ENCODE data around the gene WFDC9.
"Not testable (repeated sequence)": the region's sequence is repeated elsewhere in the genome, so short reads cannot be mapped to it uniquely, and the experiment has no call there.

Gene WFDC9

DNA sequence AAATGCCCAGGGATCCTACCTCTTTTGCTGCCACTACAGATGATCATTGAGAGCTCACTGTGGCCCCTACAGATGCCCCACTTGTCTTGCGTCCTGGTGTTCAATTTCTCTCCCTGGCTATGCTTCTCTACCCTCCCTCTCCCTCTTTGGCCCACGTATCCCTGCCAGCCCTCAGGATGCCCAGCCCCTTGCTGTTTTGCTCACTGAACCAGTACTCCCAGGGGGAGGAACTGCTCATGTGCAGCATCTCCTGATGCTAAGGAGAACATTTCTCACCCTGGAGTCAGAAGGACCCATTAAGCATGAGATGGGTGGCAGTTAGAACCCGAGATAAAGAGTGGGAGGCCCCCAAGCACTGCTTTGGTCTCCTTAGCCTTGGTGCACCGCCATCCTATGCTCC lies at the start of gene WFDC9:
Gene WFDC9, minus strand, starts transcription at position 101 of the 400 bp plus-strand sequence. CDS start 21,103 bp downstream, outside the sequence.
- DNase-seq = no peak

DNA sequence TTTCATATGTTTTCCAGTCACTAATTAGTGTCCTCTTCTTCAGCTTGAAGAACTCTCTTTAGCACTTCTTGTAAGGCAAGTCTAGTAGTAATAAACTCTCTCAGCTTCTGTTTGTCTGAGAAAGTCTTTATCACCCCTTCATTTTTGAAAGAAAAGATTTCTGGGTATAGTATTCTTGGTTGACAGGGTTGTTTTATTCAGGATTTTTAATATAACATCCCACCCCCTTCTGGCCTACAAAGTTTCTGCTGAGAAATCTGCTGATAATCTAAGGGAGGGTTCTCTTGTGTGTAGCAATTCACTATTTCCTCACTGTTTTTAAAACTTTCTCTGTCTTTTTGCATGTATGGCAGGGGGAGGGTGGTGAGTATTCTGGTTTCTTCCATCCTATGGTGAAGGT lies 48.6 kb upstream of the WFDC9 start:
- no peak for DNase-seq

DNA sequence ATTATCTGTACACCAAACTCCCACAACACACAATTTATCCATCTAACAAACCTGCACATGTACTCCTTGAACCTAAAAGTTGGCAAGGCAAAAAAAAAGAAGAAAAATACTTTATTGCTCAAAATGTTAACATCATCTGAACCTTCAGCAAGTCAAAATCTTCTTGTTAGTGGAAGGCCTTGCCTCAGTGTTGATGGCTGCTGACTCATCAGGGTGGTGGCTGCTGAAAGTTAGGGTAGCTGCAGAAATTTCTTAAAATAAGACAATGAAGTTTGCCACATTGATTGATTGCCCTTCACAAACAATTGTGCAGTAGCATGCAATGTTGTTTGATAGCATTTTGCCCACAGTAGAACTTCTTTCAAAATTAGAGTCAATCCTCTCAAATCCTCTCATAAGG lies 41.7 kb upstream of the WFDC9 start:
- no peak for DNase-seq

DNA sequence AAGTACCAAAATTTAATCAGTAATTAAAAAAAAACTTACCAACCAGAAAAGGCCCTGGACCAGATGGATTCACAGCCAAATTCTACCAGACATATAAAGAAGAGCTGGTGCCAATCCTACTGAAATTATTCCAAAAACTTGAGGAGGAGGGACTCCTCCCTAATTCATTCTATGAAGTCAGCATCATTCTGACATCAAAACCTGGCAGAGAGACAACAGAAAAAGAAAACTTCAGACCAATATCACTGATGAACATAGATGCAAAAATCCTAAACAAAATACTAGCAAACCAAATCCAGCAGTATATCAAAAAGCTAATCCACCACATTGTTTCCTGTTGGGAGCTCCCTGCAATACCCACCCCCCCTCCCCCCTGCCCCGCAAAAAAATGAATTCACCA lies 39.1 kb upstream of the WFDC9 start, which contains the start of gene WFDC11:
Gene WFDC11, minus strand, starts transcription at position 101 of the 400 bp plus-strand sequence. CDS start 19,639 bp downstream, outside the sequence.
- DNase-seq = no peak

DNA sequence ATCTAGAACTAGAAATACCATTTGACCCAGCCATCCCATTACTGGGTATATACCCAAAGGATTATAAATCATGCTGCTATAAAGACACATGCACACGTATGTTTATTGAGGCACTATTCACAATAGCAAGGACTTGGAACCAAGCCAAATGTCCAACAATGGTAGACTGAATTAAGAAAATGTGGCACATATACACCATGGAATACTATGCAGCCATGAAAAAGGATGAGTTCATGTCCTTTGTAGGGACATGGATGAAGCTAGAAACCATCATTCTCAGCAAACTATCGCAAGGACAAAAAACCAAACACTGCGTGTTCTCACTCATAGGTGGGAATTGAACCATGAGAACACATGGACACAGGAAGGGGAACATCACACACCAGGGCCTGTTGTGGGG lies 26.0 kb upstream of the WFDC9 start:
- not testable (repeated sequence) for DNase-seq

DNA sequence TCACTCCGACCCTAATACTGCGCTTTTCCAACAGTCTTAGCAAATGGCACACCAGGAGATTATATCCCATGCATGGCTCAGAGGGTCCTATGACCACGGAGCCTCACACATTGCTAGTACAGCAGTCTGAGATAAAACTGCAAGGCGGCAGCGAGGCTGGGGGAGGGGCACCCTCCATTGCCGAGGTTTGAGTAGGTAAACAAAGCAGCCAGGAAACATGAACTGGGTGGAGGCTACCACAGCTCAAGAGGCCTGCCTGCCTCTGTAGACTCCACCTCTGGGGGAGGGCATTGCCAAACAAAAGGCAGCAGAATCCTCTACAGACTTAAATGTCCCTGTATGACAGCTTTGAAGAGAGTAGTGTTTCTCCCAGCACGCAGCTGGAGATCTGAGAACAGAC lies 20.6 kb upstream of the WFDC9 start:
- DNase-seq = not testable (repeated sequence)

DNA sequence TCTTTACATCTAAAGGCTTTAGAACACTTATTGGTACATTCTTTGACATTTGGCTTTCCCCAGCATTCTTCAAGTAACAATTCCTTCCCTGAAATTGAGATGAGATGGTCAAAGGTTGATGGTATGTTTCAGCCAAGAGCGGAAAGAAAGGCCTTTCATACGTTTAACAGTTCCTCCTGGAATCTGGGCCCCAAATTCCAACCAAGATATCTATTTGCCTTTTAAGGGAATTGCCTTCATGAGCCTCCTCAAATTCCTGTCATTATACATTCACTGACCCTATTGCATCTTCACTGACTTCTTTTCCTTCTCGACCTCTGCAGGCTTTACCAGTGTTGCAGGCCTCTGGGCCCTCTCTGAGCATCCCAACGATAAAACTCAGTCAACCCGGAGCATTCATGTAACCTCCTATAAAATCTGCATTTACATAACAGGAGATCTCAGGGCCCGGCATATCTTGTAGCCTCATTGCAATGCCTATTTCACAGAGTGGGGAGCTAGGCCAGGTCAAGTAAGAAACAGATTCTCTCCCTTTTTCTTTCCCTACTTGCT lies 18.3 kb upstream of the WFDC9 start:
- no peak for DNase-seq

DNA sequence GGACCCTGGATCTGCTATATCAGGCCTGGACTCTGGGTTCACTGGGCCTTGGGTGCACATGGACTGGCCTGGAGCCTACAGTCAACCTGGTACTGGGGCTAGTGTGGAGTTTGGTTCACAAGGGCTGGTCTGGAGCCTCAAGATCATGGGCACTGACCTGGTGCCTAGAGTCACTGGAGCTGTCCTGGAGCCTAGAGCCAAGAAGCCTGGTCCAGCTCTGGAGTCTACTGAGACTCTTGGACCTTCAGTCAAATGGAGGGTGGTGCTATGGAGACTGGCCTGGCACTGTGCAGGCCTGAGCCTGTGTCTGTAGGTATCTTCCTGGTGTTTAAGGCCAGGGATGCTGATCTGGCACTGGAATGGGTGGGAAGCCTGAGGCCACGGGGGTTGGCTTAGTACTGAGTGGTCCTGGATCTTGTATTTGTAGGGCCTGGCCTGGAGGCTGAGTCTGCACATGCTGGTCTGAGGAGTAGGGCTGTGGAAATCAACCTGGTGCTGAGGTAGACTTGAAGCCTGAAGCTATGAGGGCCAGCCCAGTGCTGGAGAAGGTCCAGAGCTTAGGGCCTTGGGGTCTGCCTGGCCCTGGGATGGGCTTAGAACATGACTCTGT lies 16.5 kb upstream of the WFDC9 start:
- no peak for DNase-seq

DNA sequence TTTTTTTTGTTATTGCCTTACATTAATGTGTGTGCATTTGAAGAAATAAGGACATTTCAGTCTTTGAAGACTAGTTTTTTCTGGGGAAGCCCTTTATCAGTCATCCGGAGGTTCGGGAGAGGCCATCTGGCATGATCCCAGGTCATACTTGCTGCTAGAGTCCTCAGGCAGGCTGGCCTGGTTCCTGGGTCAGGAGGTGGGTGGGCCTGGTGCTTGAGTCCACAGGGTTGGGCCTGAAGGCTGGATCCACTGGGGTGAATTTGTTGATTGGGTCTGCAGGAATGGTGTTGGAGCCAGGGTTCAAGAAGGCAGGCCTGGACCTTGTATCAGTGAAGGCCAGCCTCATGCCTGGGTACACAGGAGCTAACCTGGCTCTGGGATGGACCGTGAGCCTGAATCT lies 15.8 kb upstream of the WFDC9 start:
- no peak for DNase-seq

DNA sequence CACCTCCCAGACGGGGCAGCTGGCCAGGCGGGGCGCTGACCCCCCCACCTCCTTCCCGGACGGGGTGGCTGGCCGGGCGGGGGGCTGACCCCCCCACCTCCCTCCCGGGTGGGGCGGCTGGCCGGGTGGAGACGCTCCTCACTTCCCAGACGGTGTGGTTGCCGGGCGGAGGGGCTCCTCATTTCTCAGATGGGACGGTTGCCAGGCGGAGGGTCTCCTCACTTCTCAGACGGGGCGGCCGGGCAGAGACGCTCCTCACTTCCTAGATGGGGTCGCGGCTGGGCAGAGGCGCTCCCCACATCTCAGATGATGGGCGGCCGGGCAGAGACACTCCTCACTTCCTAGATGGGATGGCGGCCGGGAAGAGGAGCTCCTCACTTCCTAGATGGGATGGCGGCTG lies 14.8 kb upstream of the WFDC9 start:
- DNase-seq = not testable (repeated sequence)

DNA sequence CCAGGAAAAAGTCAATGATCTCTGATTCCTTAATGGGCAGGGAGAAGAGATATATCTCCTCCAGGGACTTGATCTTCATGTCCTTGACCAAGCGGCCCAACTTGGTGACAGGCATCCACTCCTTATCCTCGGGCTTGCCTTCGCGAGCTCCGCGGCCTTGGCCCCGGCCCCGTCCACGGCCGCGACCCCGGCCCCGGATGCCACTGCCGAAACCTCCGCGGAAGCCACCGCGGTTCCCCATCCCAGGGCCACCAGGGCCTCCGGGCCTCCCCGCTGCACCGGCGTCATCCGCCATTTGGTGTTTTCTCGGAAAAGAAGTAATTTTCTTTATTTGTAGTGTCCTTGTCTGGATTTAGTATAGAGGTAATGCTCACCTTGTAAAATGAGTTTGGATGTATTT lies 10.0 kb upstream of the WFDC9 start:
- DNase-seq = not testable (repeated sequence)

DNA sequence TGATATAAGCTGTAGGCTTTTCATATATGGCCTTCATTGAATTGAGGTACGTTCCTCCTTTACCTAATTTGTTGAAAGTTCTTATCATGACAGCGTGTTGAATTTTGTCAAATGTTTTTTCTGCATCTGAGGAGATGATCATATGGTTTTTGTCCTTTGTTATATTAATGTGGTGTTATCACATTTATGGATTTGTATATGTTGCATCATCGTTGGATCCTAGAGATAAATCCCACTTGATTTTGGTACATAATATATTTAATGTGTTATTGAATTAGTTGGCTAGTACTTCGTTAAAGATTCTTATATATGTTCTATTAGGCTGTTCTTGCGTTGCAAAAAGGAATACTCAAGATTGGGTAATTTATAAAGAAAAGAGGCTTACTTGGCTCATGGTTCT lies 8.6 kb upstream of the WFDC9 start:
- DNase-seq = no peak

DNA sequence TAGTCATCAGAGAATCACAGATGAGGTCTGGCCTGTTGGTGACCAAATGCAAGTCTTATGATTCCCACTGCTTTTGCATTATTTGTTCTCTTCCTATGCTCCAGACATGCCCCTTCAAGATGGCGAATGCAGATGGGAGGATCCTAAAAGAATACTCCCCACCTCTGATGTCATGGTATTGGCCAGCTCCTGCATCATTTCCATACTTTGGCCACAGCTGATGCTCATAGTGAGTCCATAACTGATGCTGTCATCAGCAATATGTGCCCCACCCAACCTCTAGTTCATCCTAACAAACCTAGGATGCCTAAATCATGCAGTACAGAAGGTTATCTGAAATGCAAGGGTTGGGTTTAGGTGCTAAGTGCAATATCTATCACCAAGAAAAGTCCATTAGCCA lies 5.4 kb upstream of the WFDC9 start:
- DNase-seq = no peak

DNA sequence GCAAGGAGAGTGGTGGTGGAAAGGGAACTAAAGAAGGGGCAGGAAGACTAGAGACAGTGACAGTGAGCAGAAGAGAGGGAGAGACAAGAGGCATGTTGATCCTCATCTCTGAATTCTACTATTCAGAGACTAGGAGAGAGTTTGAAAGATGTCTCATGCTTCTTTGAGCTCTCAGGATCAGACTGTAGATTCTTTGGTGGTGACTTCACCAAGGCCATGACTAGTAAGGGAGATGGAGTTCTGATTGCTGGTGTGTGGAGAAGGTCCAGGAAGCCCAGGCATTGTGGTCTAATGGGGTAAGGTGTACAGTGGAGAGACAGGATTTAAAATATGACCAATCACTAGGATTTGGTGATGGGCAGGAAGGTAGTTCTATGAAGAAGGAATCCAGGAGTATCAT lies 713 bp downstream of the WFDC9 start:
- DNase-seq = no peak

DNA sequence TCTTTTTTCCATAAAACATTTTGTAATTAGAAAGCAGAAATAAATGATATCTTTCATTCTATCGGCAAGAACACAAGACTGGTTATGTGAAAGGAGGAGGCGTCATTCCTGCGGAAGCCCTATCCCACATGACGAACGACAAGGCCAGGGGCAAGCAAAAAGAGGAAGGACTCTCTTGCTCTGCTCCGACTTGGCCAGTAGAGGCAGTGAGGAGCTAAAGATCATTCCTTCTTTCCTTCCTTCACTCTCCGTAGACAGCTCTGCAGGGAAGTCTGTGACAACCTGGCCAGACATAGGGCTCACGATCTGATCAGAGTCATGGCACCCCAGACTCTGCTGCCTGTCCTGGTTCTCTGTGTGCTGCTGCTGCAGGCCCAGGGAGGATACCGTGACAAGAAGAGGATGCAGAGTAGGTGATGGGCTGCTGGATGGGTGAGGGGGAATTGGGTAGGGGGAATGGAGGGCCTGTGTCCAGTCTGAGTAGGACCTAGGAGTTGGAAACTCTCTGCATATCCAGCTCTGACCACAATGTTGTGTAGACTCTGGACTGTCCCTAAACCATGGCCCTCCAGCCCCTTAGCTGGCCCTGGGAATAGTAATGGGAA lies 1.5 kb downstream of the WFDC9 start, which contains the start of gene WFDC10A:
Gene WFDC10A, plus strand, starts transcription at position 244 of the 605 bp plus-strand sequence. Its CDS starts 75 bp downstream, at position 319.
- DNase-seq = no peak

DNA sequence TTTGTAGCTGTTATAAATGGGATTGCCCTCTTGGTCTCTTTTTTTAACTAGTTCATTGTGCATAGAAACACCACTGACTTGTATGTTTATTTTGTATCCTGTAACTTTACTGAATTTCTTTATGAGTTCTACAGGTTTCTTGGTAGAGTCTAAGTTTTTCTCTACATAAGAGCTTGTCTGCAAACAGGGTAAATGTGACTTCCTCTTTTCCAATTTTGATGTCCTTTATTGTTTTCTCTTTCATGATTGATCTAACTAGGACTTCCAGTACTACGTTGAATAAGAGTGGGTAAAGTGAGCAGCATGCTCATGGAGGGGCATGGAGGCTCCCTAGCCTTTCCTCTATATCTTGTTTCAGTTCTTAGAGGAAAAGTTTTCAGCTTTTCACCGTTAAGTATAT lies 4.5 kb downstream of the WFDC9 start:
- no peak for DNase-seq

DNA sequence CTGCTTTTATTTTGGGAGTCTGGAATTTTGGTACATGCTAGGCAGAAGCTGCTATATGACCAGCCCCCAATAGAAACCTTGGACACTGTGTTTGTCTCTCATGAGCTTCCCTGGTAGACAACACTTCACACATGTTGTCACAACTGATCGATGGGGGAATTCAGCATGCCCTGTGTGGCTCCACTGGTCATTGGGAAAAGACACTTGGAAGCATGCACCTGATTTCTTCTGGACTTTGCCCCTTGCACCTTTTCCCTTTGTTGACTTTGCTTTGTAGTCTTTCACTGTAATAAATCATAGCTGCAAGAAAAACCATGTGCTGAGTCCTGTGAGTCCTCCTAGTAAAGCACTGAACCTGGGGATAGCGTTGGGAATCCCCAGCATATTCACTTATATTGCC lies 9.5 kb downstream of the WFDC9 start:
- DNase-seq = no peak

DNA sequence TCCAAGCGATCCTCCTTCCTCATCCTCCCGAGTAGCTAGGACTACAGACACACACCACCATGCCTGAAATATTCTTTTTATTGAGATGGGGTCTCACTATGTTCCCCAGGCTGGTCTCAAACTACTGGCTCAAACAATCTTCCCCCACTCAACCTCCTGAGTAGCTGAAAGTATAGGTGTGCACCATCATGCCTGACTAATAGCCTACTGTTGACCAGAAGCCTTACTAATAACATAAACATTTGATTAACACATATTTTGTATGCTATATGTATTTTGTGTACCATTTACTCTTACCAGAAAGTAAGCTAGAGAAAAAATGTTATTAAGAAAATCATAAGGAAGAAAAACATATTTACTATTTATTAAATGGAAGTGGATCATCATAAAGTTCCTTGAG lies 13.5 kb downstream of the WFDC9 start:
- DNase-seq = no peak

DNA sequence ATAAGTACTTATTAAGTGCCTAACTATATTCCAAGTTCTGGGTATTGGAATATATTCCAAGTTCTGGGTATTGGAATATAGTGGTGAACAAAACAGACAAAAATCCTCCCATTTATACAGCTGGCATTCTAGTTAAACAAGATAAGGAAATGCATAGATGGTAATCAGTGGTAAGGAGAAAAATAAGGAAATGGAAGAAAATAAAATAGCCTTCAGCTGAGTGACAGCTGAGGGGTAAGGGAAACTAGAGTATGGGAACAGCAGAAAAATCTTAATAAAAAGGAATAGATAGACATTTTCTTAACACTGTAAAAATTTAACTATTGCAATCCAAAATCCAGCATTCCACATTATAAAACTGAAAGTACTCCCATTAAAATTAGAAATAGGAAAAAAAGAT lies 18.8 kb downstream of the WFDC9 start:
- no peak for DNase-seq

DNA sequence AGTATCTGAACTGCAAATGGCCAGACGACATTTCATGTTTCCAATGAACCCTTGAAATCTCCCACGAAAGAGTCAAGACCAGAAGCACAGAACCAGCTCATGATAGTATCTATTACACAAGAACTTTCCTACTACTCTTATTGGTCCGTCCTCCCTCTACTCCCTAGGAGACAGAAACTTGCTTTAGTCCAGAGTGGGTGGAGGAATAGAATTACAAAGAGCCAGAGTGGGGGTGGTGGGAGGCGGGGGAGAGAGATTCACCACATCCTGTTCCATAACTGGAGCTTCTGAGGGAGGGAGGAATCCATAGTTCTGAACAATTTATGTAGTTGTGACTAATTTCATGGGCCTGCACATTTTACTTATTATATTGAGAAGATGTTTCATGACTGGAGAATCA lies 20.0 kb downstream of the WFDC9 start:
- no peak for DNase-seq

DNA sequence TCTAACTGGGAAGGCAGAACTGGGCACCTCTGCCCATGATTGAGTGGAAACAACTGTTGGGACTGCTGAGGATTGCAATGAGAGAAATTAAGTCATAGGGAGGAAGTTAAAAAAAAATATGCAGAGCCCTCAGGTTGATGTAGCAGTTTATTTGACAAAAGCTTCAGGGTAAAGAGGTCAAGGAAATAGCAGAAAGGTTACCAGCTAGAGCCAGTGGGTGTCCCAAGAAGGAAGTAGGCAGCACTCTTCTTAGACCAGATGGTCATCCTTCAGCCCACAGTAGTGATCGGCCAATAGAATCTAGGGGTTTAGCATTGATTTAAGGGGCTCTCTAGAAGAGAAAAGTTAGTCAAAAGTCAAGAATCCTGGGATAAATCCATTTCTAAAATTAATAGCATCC lies 23.3 kb downstream of the WFDC9 start:
- DNase-seq = no peak

DNA sequence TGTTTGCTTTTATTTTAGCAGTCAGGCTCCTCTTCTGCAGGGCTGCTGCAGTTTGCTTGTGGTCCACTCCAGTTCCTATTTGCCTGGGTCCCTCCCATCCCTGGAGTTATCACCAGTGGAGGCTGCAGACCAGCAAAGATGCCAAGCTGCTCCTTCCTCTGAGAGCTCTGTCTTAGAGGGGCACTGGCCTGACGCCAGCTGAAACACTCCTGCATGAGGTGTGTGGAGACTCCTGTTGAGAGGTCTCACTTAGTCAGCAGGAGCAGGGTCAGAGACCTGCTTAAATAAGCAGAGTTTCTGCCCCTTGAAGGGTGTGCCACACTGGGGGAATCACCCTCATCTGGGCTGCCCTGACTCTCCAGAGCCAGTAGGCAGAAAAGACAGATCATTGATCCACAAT lies 35.8 kb downstream of the WFDC9 start:
- DNase-seq = no peak

DNA sequence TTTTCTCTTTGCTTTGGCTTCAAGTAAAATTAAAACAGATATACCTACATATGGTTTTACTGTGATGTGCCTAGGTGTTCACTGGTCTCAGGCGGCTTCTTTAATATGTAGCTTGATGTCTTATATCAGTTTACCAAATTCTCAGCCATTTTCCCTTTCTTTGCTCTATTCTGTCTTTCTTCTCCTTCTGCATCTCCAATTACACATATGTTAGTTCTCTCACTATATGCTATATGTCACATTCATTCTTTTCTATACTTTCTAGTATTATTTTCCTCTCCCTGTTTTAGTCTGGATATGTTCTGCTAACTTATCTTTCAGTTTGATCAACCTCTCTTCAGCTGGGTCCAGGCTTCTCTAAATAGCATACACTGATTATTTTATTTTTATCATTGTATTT lies 37.6 kb downstream of the WFDC9 start:
- no peak for DNase-seq

DNA sequence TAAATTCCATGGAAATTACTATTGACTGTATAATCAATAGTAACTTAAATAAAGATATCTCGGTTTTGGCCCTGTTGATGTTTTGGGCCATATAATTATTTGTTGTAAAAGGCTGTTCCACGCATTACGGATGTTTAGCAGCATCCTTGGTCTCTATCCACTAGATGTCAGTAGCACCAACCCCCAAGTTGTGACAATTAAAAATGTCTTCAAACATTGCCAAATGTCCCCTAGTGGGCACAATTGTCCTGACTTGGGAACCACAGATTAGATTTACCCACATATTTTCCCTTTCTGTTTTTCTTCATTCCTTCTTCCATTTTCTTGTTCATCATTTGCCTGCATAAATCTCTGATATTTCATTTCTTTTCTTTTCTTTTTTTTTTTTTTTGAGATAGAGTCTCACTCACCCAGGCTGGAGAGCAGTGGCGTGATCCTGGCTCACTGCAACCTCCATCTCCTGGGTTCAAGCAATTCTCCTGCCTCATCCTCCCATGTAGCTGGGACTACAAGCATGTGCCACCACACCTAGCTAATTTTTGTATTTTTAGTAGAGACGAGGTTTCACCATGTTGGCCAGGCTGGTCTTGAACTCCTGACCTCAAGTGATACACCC lies 38.4 kb downstream of the WFDC9 start:
- DNase-seq = no peak
